ENCODE results near the gene IZUMO1.
A peak's percentile ranks its signal among the peaks of the same experiment; 100 is the strongest.
"Not testable (repeated sequence)": the region's sequence is repeated elsewhere in the genome, so short reads cannot be mapped to it uniquely, and the experiment has no call there.

Gene IZUMO1

DNA sequence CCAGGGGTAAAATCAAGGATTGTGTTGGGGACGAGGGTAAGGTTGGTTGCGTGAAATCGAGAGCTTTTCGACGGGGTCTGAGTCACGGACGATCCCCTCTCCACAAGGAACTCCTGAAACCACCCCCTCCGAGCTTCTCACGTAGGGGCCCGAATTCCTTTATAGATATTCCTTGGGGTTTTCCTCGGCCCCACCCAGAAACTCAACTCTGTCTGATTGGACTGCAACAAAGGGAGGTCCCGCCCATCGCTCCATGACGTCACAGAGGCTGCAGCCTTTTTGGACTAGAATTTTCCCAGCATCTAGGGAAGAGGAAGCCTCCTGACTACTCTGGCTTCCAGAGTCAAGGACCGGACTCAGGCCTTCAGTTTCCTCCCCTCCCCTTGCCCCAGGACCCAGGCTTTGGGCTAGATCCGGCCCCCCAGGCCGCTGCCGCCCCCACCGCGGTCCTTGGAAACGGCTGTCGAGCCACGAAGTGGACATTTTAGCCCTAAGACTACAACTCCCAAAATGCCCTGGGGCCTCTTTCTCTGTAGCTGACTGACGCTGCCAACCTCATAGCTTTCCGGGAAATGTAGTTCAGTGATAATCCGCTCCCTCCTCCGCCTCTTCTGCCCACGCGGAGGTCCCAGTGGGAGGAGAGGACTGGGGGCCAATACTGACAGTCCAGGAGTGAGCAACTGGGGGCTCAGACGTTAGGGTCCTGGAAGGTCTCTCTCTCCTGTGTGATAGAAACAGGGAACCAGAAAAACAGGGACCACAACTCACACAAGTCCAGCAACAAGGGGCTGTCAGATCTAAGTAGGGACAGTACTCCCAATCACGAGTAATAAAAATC is at the start of gene IZUMO1:
Gene IZUMO1 (minus strand): TSS at position 172 of the 838 bp plus-strand sequence. CDS start 1,050 bp downstream, outside the sequence.
- DNase-seq, result peak; percentile 68 to 74

DNA sequence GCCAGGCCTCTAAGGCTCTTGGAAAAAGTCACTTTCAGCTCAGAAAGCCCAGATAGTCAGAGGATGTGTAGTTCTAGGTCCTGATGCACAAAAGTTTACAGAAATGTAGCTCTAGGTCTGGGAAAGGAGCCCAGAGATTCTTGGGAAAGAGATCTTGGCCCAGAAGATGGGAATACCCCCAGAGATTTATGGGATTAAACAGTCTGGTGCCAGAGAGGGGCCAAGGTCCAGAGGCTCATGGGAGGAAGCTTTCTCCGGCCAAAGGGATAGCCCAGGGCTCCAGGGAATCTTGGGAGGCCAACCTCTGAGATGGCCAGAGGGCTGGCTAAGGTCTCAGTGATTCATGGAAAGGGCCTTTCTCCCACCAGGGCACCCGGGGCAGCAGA is 49.0 kb upstream of the IZUMO1 start:
- DNase-seq, result no peak

DNA sequence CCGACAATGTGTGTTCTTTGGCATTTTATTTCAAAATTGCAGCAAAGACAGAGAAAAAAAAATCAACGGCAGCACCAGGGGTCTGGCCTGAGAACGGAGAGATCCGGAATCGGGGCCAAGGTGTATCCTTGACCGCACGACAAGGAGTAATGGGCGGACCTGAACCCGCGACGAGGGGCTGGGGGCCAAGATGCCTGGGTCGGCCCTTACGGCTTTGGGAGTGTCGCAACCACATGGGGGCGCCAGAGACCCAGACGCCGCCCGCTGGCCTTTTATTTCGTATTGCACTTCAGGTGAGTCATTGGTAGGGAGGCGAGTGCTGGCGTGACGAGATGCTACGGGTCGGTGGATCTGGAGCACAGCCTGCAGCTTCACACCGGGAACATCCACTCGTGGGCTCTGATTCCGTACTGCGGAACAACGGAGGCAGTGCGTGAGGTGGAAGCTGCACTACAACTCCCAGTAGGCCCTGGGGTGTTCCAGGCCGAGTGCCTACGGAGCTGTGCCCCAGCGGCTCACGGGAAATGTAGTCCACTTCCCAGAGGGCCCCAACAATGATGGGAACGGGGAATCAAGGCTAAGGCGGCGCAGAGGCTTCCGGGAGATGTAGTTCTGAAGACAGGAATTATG is 48.5 kb upstream of the IZUMO1 start:
- DNase-seq, result peak; percentile 89 to 90

DNA sequence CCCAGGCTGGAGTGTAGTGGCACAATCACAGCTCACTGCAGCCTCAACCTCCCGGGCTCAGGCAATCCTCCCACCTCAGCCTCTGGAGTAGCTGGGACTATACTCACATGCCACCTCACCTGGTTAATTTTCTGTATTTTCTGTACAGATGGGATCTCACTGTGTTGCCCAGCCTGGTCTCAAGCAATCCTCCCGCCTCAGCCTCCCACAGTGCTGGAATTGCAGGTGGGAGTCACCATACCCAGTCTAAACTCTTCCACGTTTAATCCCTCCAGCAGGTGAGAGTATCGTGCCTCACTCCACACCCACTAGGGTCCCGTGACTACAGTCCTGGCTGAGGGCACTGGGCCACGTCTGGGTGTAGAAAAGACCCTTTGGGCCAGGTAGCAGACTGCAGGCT is 47.6 kb upstream of the IZUMO1 start:
- DNase-seq, result no peak

DNA sequence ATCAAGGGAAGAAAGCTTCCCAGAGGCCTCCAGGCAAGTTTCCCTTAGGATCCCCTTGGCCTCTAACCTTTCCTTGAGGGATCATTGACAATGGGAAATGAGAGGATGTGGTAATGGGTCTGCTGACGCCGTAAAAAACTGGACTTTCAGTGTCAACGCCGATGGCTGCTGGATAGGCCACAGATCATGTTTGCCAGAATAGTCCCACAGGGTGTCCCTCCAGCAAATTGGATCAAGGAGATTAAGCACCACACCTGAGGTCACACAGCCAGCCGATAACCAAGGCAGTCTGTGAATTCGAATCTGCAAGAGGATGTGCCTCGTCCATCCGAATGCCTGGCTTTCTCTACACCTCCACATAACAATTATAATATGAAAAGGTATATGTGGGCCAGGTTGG is 46.6 kb upstream of the IZUMO1 start:
- DNase-seq, result no peak

DNA sequence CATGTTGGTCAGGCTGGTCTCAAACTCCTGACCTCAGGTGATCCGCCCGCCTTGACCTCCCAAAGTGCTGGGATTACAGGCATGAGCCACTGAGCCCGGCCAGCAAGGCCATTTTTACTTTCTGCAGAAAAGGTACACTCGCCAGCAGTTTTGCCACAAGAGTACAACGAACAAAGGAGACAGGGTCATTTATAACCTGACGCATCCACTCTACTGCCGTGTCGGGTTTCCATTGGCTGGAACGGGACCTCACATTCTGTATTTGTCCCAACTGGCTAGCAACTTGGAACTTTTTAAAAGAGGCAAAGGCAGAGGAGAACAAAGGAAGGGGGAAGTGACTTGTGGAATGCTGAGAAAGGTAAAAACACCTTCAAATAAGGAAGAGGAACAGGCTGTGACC is 40.6 kb upstream of the IZUMO1 start:
- DNase-seq, result not testable (repeated sequence)

DNA sequence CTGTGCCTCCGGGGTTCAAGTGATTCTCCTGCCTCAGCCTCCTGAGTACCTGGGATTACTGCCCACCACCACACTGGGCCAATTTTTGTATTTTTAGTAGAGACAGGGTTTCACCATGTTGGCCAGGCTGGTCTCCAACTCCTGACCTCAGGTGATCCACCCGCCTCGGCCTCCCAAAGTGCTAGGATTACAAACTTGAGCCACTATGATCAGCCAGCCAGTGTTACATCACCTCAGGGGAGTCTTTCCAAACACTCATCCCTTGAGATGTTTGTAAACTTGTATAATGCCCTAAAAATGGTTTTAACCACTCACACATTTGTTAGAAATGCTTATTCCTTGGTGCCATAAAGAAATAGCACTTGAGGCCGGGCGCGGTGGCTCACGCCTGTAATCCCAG is 39.7 kb upstream of the IZUMO1 start:
- DNase-seq, result not testable (repeated sequence)

DNA sequence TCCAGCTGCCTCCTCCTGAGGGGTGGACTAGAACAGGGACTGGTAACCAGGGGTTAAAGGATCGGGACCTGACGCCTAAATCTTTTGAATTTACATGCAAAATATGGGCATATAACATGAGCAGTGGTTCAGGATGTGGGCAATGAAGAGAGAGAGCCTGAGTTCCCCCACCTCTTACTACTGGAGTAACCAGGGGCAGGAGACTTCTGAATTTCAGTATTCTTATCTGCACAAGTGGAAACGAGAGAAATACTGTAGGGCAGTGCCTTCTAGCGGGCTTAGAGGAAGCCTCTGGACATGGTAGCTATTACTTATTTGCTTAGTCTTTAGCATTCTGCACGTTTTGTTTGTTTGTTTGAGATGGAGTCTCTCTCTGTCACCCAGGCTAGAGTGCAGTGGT is 37.8 kb upstream of the IZUMO1 start:
- DNase-seq, result no peak

DNA sequence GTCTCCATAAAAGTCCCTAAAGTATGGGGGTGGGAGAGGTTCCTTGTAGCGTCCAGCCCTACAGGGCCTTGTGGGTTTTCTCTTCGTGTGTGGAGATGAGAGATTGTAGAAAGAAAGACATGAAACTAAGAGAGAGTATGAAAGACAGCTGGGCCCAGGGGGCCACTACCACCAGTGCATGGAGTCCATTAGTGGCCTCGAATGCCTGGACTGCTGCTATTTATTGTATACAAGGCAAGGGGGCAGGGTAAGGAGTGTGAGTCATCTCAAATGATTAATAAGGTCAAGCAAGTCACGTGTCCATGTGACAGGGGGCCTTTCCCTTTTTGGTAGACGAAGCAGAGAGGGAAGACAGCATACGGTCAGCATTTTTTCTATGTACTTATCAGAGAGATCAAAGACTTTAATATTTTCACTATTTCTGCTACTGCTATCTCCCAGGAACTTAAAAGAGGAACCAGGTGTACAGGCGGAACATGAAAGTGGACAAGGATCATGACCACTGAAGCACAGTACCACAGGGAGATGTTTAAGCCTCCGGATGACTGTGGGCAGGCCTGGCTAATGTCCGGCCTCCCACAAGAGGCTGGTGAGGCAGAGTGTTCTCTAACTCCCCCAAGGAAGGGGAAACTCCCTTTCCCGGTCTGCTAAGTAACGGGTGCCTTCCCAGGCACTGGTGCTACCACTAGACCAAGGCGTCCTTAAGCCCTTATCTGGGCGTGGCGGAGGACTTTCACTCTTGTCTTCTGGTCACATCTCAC is 34.1 kb upstream of the IZUMO1 start:
- no peak for DNase-seq

DNA sequence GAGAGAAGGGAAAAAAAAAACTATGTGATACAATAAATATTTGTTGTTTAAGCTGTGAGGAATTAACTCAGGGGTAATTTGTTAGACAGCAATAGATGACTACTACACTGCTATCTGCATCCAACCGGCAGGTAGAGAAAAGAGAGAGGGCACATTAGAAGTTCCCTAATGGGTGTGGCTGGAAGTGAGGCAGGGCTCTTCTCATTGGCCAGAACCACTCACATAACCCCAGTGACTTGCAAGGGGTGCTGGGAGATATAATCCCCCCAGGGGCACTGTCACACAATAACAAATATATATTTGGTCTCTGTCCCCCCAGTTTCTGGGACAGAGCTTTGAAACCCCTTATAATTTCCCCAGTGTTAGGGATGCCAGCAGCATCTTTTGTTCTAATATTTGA is 32.9 kb upstream of the IZUMO1 start:
- no peak for DNase-seq

DNA sequence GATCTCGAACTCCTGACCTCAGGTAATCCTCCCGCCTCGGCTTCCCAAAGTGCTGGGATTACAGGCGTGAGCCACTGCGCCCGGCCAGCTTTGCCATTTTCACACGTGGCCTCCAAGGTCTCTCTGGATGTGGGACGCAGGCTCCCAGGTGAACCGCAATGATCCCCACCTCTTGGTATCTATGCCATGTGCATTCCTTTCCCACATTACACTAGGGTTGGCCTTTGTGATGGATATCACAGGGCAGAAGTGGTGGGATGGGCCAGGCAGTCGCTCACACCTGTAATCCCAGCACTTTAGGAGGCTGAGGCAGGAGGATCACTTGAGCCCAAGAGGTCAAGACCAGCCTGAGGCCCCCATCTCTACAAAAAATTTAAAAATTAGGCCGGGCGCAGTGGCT is 31.0 kb upstream of the IZUMO1 start:
- no peak for DNase-seq

DNA sequence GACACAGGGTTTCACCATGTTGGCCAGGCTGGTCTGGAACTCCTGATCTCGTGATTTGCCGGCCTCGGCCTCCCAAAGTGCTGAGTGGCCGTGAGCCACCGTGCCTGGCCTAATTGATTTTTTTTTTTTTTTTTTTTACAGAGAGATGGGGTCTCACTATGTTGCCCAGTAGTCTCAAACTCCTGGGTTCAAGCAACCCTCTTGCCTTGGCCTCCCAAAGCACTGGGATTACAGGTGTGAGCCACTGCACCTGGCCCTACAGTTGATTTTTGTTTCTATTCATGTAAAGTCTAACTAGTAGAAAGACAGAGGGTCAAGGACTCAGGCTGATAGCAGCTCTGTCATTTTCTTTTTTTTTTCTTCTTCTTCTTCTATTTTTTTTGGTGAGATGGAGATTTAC is 30.4 kb upstream of the IZUMO1 start:
- DNase-seq, result no peak

DNA sequence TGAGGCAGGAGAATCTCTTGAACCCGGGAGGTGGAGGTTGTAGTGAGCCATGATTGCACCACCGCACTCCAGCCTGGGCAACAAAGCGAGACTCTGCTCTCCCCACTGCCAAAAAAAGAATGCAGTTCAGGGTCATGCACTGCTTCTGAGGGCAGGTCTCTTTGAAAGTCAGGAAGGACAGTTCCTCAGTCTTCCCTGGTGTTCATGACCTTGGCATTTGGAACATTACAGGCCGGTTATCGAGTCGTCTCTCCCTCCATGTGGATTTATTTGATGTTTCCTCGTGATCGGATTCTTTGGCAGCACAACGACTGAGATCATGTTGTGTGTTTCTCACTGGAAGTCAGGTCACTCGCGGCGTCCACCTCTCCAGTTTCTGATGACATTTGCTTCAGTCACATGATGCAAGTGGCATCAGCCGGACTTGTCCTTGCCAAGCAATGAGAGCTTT is 25.8 kb upstream of the IZUMO1 start:
- DNase-seq, result no peak

DNA sequence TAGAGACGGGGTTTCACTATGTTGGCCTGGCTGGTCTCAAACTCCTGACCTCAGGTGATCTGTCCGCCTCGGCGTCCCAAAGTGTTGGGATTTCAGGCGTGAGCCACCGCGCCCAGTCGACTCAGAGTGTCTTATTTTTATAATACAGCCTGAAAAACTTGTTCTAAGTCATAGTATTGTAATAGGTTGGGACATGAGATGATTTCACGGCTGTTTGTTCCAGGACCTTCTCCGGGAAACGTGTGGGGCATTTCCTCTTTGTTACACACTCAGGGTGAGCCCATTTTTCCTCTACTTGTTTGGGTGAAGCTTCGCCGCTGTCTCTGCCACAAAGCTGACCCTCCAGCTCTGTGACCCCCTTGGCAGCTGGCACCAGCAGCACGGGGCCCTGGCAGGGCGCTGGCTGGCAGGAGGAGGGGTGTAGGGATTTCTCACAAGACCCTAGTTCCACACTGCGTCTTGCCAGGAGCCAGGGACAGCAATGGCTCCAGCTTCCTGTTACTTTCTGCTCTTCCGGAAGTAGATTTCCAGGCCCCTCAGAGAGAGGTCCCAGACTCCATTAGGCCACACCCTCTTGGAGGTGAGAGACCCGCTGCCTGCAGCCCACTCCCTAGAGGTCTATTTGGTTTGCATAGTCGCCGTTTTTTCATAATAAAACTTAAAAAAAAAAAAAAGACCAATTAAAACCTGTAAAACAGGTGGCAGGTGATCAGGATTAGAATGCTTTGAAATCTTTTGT is 24.2 kb upstream of the IZUMO1 start:
- DNase-seq, result no peak

DNA sequence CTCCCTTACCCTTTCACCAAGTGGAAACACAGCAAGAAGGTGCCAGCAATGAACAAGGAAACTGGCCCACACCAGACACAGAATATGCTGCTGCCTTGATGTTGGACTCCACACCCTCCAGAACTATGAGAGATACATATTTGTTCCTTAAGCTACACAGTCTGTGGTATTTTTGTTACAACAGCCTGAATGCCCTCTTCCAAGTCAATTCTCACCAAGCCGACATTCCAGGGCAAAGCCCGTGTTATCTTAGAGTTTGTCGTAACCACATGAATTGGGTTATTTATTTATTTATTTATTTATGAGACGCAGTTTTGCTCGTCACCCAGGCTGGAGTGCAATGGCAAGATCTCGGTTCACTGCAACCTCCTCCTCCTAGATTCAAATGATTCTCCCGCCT is 23.6 kb upstream of the IZUMO1 start:
- DNase-seq, result no peak

DNA sequence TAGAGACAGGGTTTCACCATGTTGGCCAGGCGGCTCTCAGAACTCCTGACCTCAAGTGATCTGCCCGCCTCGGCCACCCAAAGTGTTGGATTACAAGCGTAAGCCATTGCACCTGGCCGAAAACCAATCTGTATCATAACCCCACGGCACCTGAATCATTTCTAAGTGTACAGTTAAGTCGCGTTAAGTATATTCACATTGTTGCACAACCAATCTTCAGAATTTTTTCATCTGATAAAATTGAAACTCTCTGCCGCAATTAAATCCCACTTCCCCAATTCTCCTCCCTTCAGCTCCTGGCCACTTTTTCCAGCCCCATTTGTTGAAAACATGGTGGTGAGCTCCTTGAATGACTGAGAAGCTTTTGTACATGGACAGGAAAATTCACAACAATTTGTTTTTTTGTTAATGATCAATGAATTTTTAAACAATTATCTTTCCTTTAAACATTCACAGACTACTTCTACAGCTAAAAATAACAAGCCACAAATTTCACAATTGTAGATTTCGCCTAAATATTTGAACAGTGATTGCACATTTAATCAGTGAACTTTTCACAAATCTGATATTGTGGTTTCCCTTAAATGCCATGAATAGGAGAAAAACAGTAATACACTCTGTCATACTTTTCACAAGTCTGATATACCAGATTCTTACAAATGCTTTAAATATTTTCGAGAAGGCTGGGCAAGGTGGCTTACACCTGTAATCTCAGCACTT is 22.4 kb upstream of the IZUMO1 start:
- DNase-seq, result no peak

DNA sequence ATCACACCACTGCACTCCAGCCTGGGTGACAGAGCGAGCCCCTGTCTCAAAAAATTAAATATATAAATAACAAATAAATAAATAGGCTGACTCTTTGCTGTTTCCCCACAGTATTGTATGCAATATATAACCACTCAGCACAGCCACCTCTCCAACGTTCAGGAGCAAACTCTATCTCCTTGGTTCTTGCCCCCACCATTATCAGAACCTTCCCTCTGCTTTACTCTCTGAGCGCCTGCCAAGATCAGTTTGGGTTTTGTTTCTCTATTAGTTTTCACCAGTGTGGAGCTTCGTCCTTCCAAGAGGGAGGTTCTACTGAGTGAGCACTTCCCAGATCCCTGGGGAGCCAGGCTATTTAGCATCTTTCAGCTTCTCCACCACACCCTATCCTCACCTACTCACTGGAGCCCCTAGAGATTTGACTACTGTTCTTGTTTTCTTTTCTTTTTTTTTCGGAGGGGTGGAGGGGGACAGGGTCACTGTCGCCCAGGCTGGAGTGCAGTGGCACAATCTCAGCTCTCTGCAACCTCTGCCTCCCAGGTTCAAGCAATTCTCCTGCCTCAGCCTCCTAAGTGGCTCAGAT is 21.6 kb upstream of the IZUMO1 start:
- DNase-seq, result not testable (repeated sequence)

DNA sequence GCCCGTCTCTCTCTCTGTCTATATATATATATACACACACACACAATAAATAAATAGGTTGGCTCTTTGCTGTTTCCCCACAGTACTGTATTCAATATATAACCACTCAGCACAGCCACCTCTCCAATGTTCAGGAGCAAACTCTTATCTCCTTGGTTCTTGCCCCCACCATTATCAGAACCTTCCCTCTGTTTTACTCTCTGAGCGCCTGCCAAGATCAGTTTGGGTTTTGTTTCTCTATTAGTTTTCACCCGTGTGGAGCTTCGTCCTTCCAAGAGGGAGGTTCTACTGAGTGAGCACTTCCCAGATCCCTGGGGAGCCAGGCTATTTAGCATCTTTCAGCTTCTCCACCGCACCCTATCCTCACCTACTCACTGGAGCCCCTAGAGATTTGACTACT is 19.1 kb upstream of the IZUMO1 start:
- not testable (repeated sequence) for DNase-seq

DNA sequence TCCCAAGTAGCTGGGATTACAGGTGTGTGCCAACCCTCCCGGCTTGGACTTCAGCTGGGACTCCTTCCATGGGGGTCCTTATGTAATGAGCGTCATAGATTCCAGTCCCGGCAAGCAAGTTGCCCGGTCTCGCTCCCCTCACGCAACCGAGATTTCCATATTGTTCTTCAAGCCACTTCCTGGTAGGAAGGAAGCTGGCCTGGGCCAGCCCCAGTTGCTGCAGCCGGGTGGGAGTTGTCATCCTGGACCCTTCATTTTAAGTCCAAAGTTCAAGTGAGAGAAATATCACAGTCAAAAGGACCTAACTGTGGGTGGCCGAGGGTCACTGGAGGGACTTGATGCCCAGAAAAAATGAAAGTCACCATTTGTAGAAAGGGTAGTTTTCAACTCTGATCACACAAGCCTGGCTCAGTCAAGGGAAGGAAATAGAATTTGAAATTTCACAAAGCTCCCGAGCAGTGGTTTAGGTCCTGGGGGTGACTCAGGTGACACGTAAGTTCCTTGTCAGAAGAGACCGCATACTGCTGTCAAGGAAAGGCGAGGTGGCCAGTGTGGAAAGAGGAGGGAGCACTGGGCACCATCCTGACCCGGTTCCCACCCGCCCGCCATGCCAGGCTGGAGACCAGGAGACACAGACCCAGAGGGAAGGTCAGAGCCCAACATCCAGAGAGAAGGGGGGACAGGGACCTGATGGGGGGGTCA is 13.9 kb upstream of the IZUMO1 start:
- no peak for DNase-seq

DNA sequence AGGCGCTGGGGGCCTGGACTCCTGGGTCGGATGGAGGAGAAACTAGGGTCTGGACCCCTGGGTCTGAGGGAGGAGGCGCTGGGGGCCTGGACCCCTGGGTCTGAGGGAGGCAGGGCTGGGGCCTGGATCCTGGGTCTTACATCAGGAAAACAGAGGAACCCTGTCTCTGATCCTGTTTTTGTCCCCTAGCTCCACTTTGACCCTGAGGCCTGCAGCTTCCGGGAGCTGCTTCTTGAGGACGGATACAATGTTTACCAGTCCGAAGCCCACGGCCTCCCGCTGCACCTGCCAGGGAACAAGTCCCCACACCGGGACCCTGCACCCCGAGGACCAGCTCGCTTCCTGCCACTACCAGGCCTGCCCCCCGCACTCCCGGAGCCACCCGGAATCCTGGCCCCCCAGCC is 11.0 kb upstream of the IZUMO1 start:
- no peak for DNase-seq

DNA sequence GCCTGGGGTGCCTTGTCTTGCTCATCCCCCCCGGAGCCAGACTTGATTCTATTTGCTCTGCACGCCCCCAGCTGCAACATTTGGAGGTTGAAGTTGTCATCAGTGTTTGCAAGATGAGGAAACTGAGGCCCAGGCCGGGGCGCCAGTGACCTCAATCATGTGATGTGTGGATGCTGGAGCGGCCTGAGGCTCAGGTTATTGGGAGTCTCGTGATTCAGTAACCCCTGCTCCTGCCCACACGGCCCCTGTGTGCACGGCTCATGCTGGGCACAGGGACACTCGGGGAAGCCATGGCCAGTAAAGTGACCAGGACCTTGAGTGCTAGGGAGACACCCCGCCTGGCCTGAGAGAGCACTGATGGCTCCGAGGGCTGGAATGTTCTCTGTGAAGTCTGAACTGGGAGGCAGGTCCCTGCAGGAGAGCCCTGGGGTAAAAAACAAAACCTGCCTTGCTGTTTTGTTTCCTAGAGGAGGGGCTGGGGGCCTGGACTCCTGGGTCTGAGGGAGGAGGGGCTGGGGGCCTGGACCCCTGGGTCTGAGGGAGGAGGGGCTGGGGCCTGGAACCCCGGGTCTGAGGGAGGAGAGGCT is 10.5 kb upstream of the IZUMO1 start:
- no peak for DNase-seq
